ENCODE data around the gene DNAJC5G. TPM values are rescaled to one million over a fixed set of nuclear protein-coding genes. Genes with fewer than 3 reads are reported as not detected.

DNAJC5G gene
- total RNA-seq, 1 experiment from 2014 or later = 2.4 TPM

GRCh38 chr2:27243391-27244130 lies 31.7 kb upstream of the DNAJC5G start:
- Histone ChIP-seq H3K4me1 (ENCODE audit: insufficient read depth, low read length, poor library complexity, severe bottlenecking) (no peaks in the 10 kb centered on the region), H3K27ac (ENCODE audit: low read depth, low read length, poor library complexity, severe bottlenecking) (no peak overlapping the region), H3K27me3 (replicated peaks; ENCODE audit: insufficient read depth, low read depth, low read length, poor library complexity) (no peaks in the 10 kb centered on the region), H3K36me3 (ENCODE audit: insufficient read depth, low read length, poor library complexity, severe bottlenecking) (peaks cover 62% of the 10 kb centered on the region), H3K9me3 (ENCODE audit: low read depth, low read length, poor library complexity, severe bottlenecking) (no peaks in the 10 kb centered on the region), H3K4me3 (ENCODE audit: low read depth, low read length, poor library complexity, severe bottlenecking) (no peak overlapping the region)
- TF ChIP-seq EZH2 (IDR thresholded peaks at IDR 0.05; ENCODE audit: borderline replicate concordance, low read depth, low read length, poor library complexity, severe bottlenecking) = no peak
- TF ChIP-seq, protein P1, sequence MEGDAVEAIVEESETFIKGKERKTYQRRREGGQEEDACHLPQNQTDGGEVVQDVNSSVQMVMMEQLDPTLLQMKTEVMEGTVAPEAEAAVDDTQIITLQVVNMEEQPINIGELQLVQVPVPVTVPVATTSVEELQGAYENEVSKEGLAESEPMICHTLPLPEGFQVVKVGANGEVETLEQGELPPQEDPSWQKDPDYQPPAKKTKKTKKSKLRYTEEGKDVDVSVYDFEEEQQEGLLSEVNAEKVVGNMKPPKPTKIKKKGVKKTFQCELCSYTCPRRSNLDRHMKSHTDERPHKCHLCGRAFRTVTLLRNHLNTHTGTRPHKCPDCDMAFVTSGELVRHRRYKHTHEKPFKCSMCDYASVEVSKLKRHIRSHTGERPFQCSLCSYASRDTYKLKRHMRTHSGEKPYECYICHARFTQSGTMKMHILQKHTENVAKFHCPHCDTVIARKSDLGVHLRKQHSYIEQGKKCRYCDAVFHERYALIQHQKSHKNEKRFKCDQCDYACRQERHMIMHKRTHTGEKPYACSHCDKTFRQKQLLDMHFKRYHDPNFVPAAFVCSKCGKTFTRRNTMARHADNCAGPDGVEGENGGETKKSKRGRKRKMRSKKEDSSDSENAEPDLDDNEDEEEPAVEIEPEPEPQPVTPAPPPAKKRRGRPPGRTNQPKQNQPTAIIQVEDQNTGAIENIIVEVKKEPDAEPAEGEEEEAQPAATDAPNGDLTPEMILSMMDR (conservative IDR thresholded peaks at IDR 0.05; ENCODE audit: low read depth, low read length) = no peak
- CTCF ChIA-PET = no interaction called here
- BruUV-seq (replicated peaks) = TSS peak; percentile 68
- POLR2A ChIA-PET (ENCODE audit: low non-redundant PET) = no interaction called here
- intact Hi-C loops (cut with micrococcal nuclease; ENCODE audit: unreplicated experiment) = no loop called here
- DNase-seq (ENCODE audit: low spot score) = no peak

- TF ChIP-seq, protein P1 (conservative IDR thresholded peaks at IDR 0.05; ENCODE audit: low read depth, low read length) = no peak
- no peak for TF ChIP-seq EZH2 (IDR thresholded peaks at IDR 0.05; ENCODE audit: borderline replicate concordance, low read depth, low read length, poor library complexity, severe bottlenecking)
- H3K4me3 ChIP-seq (ENCODE audit: low read depth, low read length, poor library complexity, severe bottlenecking) = no peak overlapping the region
- intact Hi-C loops (cut with micrococcal nuclease; ENCODE audit: unreplicated experiment) = no loop called here
- peaks cover 46% of the 10 kb centered on the region for H3K36me3 ChIP-seq (ENCODE audit: insufficient read depth, low read length, poor library complexity, severe bottlenecking)
- no peak for DNase-seq (ENCODE audit: low spot score)
- ChIA-PET CTCF (interaction anchor here (0.6 kb wide), 1 partner anchor 424 kb away, joined by 3 read pairs; no protein-coding TSS in a partner anchor), POLR2A (ENCODE audit: low non-redundant PET) (no interaction called here)
- H3K4me1 ChIP-seq (ENCODE audit: insufficient read depth, low read length, poor library complexity, severe bottlenecking) = no peaks in the 10 kb centered on the region
- H3K9me3 ChIP-seq (ENCODE audit: low read depth, low read length, poor library complexity, severe bottlenecking) = no peaks in the 10 kb centered on the region
- no peaks in the 10 kb centered on the region for H3K27me3 ChIP-seq (replicated peaks; ENCODE audit: insufficient read depth, low read depth, low read length, poor library complexity)
- no peak overlapping the region for H3K27ac ChIP-seq (ENCODE audit: low read depth, low read length, poor library complexity, severe bottlenecking)
- BruUV-seq (replicated peaks) = no TSS peak
Observed at GRCh38 chr2:27245116-27245515, 30.1 kb upstream of the DNAJC5G start.

DNA sequence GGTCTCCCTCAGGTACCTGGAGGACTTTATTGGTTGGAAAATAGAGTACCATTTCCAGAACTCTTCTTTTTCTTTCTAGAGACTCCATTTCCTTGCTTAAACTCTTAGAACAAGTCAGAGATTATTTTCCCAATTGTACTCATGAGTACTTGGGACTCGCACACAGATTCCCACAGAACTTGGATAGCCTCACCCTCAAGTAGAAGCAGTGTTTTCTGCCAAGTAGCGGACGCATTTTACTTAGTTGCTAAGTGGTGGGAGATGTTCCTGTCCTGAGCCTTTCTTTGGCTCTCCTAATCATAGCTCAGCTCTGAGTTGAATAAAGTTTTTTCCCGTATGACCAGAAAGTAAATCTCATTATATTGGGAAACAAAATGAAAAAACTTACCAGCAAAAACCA lies 29.6 kb upstream of the DNAJC5G start:
- Histone ChIP-seq H3K27ac (ENCODE audit: low read depth, low read length, poor library complexity, severe bottlenecking) (no peak overlapping the region), H3K4me3 (ENCODE audit: low read depth, low read length, poor library complexity, severe bottlenecking) (no peak overlapping the region), H3K36me3 (ENCODE audit: insufficient read depth, low read length, poor library complexity, severe bottlenecking) (peaks cover 41% of the 10 kb centered on the region), H3K9me3 (ENCODE audit: low read depth, low read length, poor library complexity, severe bottlenecking) (no peaks in the 10 kb centered on the region), H3K27me3 (replicated peaks; ENCODE audit: insufficient read depth, low read depth, low read length, poor library complexity) (no peaks in the 10 kb centered on the region), H3K4me1 (ENCODE audit: insufficient read depth, low read length, poor library complexity, severe bottlenecking) (no peaks in the 10 kb centered on the region)
- TF ChIP-seq, protein P1 (conservative IDR thresholded peaks at IDR 0.05; ENCODE audit: low read depth, low read length) = no peak
- no peak for TF ChIP-seq EZH2 (IDR thresholded peaks at IDR 0.05; ENCODE audit: borderline replicate concordance, low read depth, low read length, poor library complexity, severe bottlenecking)
- DNase-seq (ENCODE audit: low spot score) = no peak
- intact Hi-C loops (cut with micrococcal nuclease; ENCODE audit: unreplicated experiment) = no loop called here
- TSS peak; percentile 8 for BruUV-seq (replicated peaks)
- CTCF ChIA-PET = no interaction called here
- POLR2A ChIA-PET (ENCODE audit: low non-redundant PET) = no interaction called here

Measured in A673 (cell line).